ENCODE measurements around the gene BOLA3.

Gene BOLA3

GRCh38 chr2:74086021-74086420, 61.7 kb downstream of the BOLA3 start:
- no peak for TF ChIP-seq REST (IDR thresholded peaks at IDR 0.05; ENCODE audit: insufficient read depth in 1 of 2, low read depth in 2 of 2, low read length in 2 of 2)
- no peak for TF ChIP-seq FOXP2 (optimal IDR thresholded peaks at IDR 0.05; ENCODE audit: borderline replicate concordance, extremely low read depth, extremely low read length, insufficient read depth)
- no peak for TF ChIP-seq TAF1 (IDR thresholded peaks at IDR 0.05; ENCODE audit: borderline replicate concordance, insufficient read depth, low read length)
- no peak for TF ChIP-seq POLR2AphosphoS5 (IDR thresholded peaks at IDR 0.05; ENCODE audit: low read depth, low read length)
- no peak for TF ChIP-seq SIN3A (IDR thresholded peaks at IDR 0.05; ENCODE audit: borderline replicate concordance, insufficient read depth, low read length)
